ENCODE data around the gene KRTAP10-3. TPM values are rescaled to one million over a fixed set of nuclear protein-coding genes. Genes with fewer than 3 reads are reported as not detected.
A peak's percentile ranks its signal among the peaks of the same experiment; 100 is the strongest.
"Not testable (repeated sequence)": the region's sequence is repeated elsewhere in the genome, so short reads cannot be mapped to it uniquely, and the experiment has no call there.

KRTAP10-3 gene
- polyA plus RNA-seq, 1 donor (not counting 4 experiments of a cell fraction or from before 2014, with no cell fraction given): not detected

DNA sequence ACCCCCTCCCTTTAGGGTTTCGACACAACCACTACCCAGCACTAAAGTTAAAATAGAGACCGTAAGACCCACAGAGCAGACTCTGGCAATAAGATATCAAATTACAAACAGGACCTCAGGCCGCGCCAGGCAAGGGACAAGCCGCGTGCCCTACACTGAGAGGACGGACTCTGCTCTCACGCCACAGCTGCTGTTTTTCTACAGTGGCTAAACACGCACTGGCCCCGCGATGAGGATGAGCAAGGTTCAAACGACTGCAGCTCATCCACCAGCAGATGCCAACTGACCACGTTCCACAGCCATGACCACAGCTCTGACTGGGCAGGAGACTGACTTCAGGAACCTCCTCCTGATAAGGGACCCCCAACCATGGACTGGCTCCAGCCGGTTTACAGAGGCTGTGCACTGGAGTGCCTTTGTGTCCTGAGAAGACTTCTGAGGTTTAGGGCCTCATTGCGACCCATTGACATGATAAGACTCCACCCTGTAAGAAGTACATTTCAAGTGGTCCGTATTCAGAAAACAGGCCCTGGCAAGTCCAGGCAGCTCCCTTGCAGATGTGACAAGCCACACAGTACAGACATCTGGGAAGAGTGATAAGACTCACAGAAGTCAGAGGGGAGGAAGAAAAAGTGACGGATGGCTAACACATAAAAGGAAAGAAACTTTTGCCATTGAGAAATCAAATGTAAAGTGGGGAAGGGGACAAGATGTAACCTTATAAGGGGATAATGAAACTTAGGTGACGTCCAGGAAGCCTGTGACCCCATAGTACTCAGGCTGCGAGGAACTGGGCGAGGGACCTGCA lies 35.2 kb upstream of the KRTAP10-3 start:
- Histone ChIP-seq H3K9ac (ENCODE audit: control insufficient read depth, extremely low read depth, insufficient read depth, low read length) (no peak overlapping the region), H2AFZ (ENCODE audit: control insufficient read depth, low read length) (no peak overlapping the region), H4K20me1 (ENCODE audit: control insufficient read depth, extremely low read depth, insufficient read depth, low read length) (no peaks in the 10 kb centered on the region), H3K36me3 (ENCODE audit: control insufficient read depth in 2 of 2, extremely low read depth in 1 of 2, insufficient read depth in 2 of 2, low read length in 2 of 2) (no peaks in the 10 kb centered on the region), H3K9me3 (ENCODE audit: control insufficient read depth, low read depth, low read length) (no peaks in the 10 kb centered on the region), H3K4me3 (ENCODE audit: control insufficient read depth in 2 of 3, extremely low read depth in 1 of 3, insufficient read depth in 2 of 3, low read depth in 1 of 3, low read length in 3 of 3) (no peak overlapping the region), H3K27ac (ENCODE audit: control insufficient read depth, insufficient read depth, low read length) (no peak overlapping the region), H3K4me2 (ENCODE audit: control insufficient read depth, extremely low read depth, insufficient read depth, low read depth, low read length) (no peak overlapping the region), H3K27me3 (ENCODE audit: control insufficient read depth, extremely low read depth, insufficient read depth, low read length) (no peaks in the 10 kb centered on the region), H3K79me2 (ENCODE audit: control insufficient read depth, insufficient read depth, low read length) (no peaks in the 10 kb centered on the region), H3K9me1 (ENCODE audit: control insufficient read depth, extremely low read depth, insufficient read depth, low read length) (no peaks in the 10 kb centered on the region), H3K4me1 (ENCODE audit: control insufficient read depth, extremely low read depth, insufficient read depth, low read length) (peaks cover 7% of the 10 kb centered on the region)
- DNase-seq (ENCODE audit: low read depth, low spot score): no peak
- dilution Hi-C loops (cut with MboI; ENCODE audit: extremely low pct_ligation_motif_present, low sequenced_read_pairs): no loop called here
- TF ChIP-seq, protein P1, sequence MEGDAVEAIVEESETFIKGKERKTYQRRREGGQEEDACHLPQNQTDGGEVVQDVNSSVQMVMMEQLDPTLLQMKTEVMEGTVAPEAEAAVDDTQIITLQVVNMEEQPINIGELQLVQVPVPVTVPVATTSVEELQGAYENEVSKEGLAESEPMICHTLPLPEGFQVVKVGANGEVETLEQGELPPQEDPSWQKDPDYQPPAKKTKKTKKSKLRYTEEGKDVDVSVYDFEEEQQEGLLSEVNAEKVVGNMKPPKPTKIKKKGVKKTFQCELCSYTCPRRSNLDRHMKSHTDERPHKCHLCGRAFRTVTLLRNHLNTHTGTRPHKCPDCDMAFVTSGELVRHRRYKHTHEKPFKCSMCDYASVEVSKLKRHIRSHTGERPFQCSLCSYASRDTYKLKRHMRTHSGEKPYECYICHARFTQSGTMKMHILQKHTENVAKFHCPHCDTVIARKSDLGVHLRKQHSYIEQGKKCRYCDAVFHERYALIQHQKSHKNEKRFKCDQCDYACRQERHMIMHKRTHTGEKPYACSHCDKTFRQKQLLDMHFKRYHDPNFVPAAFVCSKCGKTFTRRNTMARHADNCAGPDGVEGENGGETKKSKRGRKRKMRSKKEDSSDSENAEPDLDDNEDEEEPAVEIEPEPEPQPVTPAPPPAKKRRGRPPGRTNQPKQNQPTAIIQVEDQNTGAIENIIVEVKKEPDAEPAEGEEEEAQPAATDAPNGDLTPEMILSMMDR (optimal IDR thresholded peaks at IDR 0.05 in 1 of 3, IDR thresholded peaks at IDR 0.05 in 1 of 3, conservative IDR thresholded peaks at IDR 0.05 in 1 of 3; ENCODE audit: extremely low read depth in 1 of 3, insufficient read depth in 2 of 3, low read length in 3 of 3): no peak
- TF ChIP-seq EZH2 (IDR thresholded peaks at IDR 0.05; ENCODE audit: low read length): no peak
- no peak for FAIRE-seq

DNA sequence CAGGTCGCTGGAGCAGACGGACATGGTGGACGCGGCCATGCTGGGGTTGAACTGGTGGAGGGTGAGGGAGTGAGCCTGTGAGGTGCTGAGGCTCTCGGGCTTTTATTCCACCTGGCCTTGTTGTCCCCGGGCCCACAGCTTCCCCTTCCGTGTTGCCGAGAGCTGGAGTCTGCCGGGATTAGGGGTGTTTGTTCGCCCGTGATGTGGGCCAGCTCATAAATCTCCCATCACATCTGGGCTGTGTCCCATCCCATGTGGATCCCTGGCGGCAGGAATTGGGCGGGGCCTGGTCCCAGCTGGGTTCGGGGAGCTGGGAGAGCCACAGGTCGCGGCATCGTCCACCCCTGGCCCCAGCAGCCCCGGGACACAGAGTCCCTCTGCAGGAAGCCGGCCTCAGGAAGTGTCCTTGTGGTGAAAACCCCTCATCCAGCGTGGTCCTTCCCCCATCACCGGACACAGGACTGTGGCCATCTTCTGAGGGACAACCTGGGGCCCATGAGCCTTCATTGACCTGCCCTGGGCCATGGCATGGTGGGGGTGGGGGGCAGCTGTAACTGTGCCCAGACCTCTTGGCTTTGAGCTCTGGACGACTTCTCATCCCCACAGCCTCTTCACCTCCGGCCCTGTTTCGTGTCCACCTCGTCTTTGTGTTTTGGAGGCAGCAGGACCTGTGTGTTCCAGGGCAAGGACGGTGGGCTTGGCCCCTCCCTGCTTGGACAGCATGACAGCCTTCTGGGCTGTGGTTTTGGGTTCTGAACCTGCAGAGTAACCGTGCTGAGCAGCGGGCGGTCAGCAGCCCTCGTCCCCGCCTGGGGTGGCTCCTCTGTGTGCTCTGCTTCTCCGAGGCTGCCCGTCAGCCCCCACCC lies 34.1 kb upstream of the KRTAP10-3 start, which contains the start of gene KRTAP10-6:
Gene KRTAP10-6 (minus strand): TSS at position 60 of the 866 bp plus-strand sequence. CDS start 21 bp downstream, at position 39.
- H3K27ac ChIP-seq (ENCODE audit: control insufficient read depth, insufficient read depth, low read length): no peak within 1 kb of the TSS
- no peaks in the 10 kb centered on the region for H3K79me2 ChIP-seq (ENCODE audit: control insufficient read depth, insufficient read depth, low read length)

DNA sequence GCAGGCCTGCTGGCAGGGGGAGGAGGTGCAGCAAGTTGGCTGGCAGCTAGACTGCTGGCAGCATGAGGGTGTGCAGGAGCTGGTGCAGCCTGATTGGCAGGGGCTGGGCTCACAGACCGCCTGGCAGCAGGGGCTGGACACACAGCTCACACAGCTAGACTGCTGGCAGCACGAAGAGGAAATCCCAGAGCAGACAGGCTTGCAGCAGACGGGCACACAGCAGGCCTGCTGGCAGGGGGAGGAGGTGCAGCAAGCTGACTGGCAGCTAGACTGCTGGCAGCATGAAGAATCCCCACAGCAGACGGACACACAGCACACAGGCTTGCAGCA lies 33.2 kb upstream of the KRTAP10-3 start:
- not testable (repeated sequence) for DNase-seq (ENCODE audit: low read depth, low spot score); H3K4me3 ChIP-seq (ENCODE audit: control insufficient read depth in 2 of 3, extremely low read depth in 1 of 3, insufficient read depth in 2 of 3, low read depth in 1 of 3, low read length in 3 of 3); FAIRE-seq

More for the DNA sequence above, 34.1 kb upstream of the KRTAP10-3 start, which contains the start of gene KRTAP10-6:
- H3K27me3 ChIP-seq (ENCODE audit: control insufficient read depth, extremely low read depth, insufficient read depth, low read length): no peaks in the 10 kb centered on the region
- FAIRE-seq: no peak
- no peak within 1 kb of the TSS for H3K9ac ChIP-seq (ENCODE audit: control insufficient read depth, extremely low read depth, insufficient read depth, low read length)
- no peaks in the 10 kb centered on the region for H3K9me3 ChIP-seq (ENCODE audit: control insufficient read depth, low read depth, low read length)
- H3K9me1 ChIP-seq (ENCODE audit: control insufficient read depth, extremely low read depth, insufficient read depth, low read length): no peaks in the 10 kb centered on the region
- dilution Hi-C loops (cut with MboI; ENCODE audit: extremely low pct_ligation_motif_present, low sequenced_read_pairs): no loop called here
- peak within 1 kb of the TSS; percentile 41 for H3K4me2 ChIP-seq (ENCODE audit: control insufficient read depth, extremely low read depth, insufficient read depth, low read depth, low read length)
- peaks cover 5% of the 10 kb centered on the region for H3K4me1 ChIP-seq (ENCODE audit: control insufficient read depth, extremely low read depth, insufficient read depth, low read length)
- H4K20me1 ChIP-seq (ENCODE audit: control insufficient read depth, extremely low read depth, insufficient read depth, low read length): no peaks in the 10 kb centered on the region
- H2AFZ ChIP-seq (ENCODE audit: control insufficient read depth, low read length): peak within 1 kb of the TSS; percentile 12
- no peaks in the 10 kb centered on the region for H3K36me3 ChIP-seq (ENCODE audit: control insufficient read depth in 2 of 2, extremely low read depth in 1 of 2, insufficient read depth in 2 of 2, low read length in 2 of 2)
- TF ChIP-seq EZH2 (IDR thresholded peaks at IDR 0.05; ENCODE audit: low read length): no peak
- TF ChIP-seq, protein P1 (optimal IDR thresholded peaks at IDR 0.05 in 1 of 3, IDR thresholded peaks at IDR 0.05 in 1 of 3, conservative IDR thresholded peaks at IDR 0.05 in 1 of 3; ENCODE audit: extremely low read depth in 1 of 3, insufficient read depth in 2 of 3, low read length in 3 of 3): no peak
- no peak within 1 kb of the TSS for H3K4me3 ChIP-seq (ENCODE audit: control insufficient read depth in 2 of 3, extremely low read depth in 1 of 3, insufficient read depth in 2 of 3, low read depth in 1 of 3, low read length in 3 of 3)
- DNase-seq (ENCODE audit: low read depth, low spot score): no peak

More for the DNA sequence above, 33.2 kb upstream of the KRTAP10-3 start:
- dilution Hi-C loops (cut with MboI; ENCODE audit: extremely low pct_ligation_motif_present, low sequenced_read_pairs); H3K9me3 ChIP-seq (ENCODE audit: control insufficient read depth, low read depth, low read length); H3K27ac ChIP-seq (ENCODE audit: control insufficient read depth, insufficient read depth, low read length); H3K79me2 ChIP-seq (ENCODE audit: control insufficient read depth, insufficient read depth, low read length); H3K9me1 ChIP-seq (ENCODE audit: control insufficient read depth, extremely low read depth, insufficient read depth, low read length); H3K4me2 ChIP-seq (ENCODE audit: control insufficient read depth, extremely low read depth, insufficient read depth, low read depth, low read length); H3K27me3 ChIP-seq (ENCODE audit: control insufficient read depth, extremely low read depth, insufficient read depth, low read length); H3K36me3 ChIP-seq (ENCODE audit: control insufficient read depth in 2 of 2, extremely low read depth in 1 of 2, insufficient read depth in 2 of 2, low read length in 2 of 2); H3K9ac ChIP-seq (ENCODE audit: control insufficient read depth, extremely low read depth, insufficient read depth, low read length); H2AFZ ChIP-seq (ENCODE audit: control insufficient read depth, low read length); H4K20me1 ChIP-seq (ENCODE audit: control insufficient read depth, extremely low read depth, insufficient read depth, low read length); H3K4me1 ChIP-seq (ENCODE audit: control insufficient read depth, extremely low read depth, insufficient read depth, low read length): not testable (repeated sequence)

Data from keratinocyte (primary cell).